Neural cell (in vitro differentiated cells): Measurements from ENCODE around the gene CPNE4. TPM values are rescaled to one million over a fixed set of nuclear protein-coding genes. Genes with fewer than 3 reads are reported as not detected.

ENCODE experiments used
- H2AFZ ChIP-seq: fragments of 200-600, 300-800 bp; sonication (generic), shearing (Covaris generic); 2 replicates; pipeline ENCODE4 v1.6.0; 2014; ENCODE audit warnings: low read depth, mild to moderate bottlenecking, antibody characterized with exemption, low read length, moderate library complexity
- H3F3A ChIP-seq: fragments of 200-600 bp; shearing (Covaris generic); 2 replicates; pipeline ENCODE4 v1.6.1; 2016; ENCODE audit warnings: mild to moderate bottlenecking, moderate library complexity, mixed read lengths, antibody characterized with exemption, low read length; ENCODE audit not compliant: insufficient read depth, poor library complexity, severe bottlenecking
- H3K27ac ChIP-seq: fragments of 200-600, 300-800 bp; sonication (generic), shearing (Covaris generic); 2 replicates; pipeline ENCODE4 v1.5.1; 2014; ENCODE audit warnings: mild to moderate bottlenecking, low read length, moderate library complexity
- H3K27me3 ChIP-seq: fragments of 300-800, 200-600 bp; sonication (generic), shearing (Covaris generic); 2 replicates; pipeline ENCODE4 v1.6.0; 2014; ENCODE audit warnings: mild to moderate bottlenecking, low read depth, low read length, moderate library complexity; ENCODE audit not compliant: insufficient read depth
- H3K36me3 ChIP-seq: fragments of 300-800, 200-600 bp; sonication (generic), shearing (Covaris generic); 2 replicates; pipeline ENCODE4 v1.5.1; 2014; ENCODE audit warnings: mild to moderate bottlenecking, antibody characterized with exemption, low read length, moderate library complexity; ENCODE audit not compliant: insufficient read depth
- H3K4me2 ChIP-seq: fragments of 300-800, 200-600 bp; sonication (generic), shearing (Covaris generic); 2 replicates; pipeline ENCODE4 v1.6.0; 2014; ENCODE audit warnings: mild to moderate bottlenecking, low read length
- H3K4me3 ChIP-seq: fragments of 300-800, 200-600 bp; sonication (generic), shearing (Covaris generic); 2 replicates; pipeline ENCODE4 v1.5.1; 2014; ENCODE audit warnings: mild to moderate bottlenecking, low read length, moderate library complexity
- H3K79me2 ChIP-seq: fragments of 200-600 bp; shearing (Covaris generic); replicated peaks from 2 replicates; pipeline ENCODE4 v1.6.0; 2014; ENCODE audit warnings: mild to moderate bottlenecking, low read length, moderate library complexity; ENCODE audit not compliant: insufficient read depth
- H3K9ac ChIP-seq: fragments of 300-800, 200-600 bp; sonication (generic), shearing (Covaris generic); 2 replicates; pipeline ENCODE4 v1.6.1; 2016; ENCODE audit warnings: mild to moderate bottlenecking, low read length, mixed read lengths
- H3K9me2 ChIP-seq: fragments of 200-600 bp; shearing (Covaris generic); 2 replicates; pipeline ENCODE4 v1.6.1; 2016; ENCODE audit warnings: mild to moderate bottlenecking, low read length, mixed read lengths; ENCODE audit not compliant: insufficient read depth
- H3K9me3 ChIP-seq: fragments of 200-600, 300-800 bp; sonication (generic), shearing (Covaris generic); 2 replicates; pipeline ENCODE4 v1.6.1; 2016; ENCODE audit warnings: mild to moderate bottlenecking, mixed run types, low read length, moderate library complexity, mixed read lengths
- H4K20me1 ChIP-seq: fragments of 200-600 bp; shearing (Covaris generic); 2 replicates; pipeline ENCODE4 v1.6.1; 2016; ENCODE audit warnings: mild to moderate bottlenecking, mixed run types; ENCODE audit not compliant: insufficient read depth
- CTCF ChIP-seq: fragments of 450-650 bp; IDR thresholded peaks from 2 replicates; pipeline ENCODE4 v1.5.1; 2014; ENCODE audit warnings: antibody characterized with exemption, mild to moderate bottlenecking, moderate library complexity; ENCODE audit not compliant: poor library complexity, severe bottlenecking
- EP300 ChIP-seq: fragments of 450-650 bp; conservative IDR thresholded peaks from 2 replicates; pipeline ENCODE4 v1.6.1; 2014; ENCODE audit warnings: antibody characterized with exemption, mild to moderate bottlenecking, moderate library complexity; ENCODE audit not compliant: poor library complexity, severe bottlenecking
- EZH2 ChIP-seq: fragments of 200-600, 300-800 bp; shearing (Covaris generic), sonication (generic); IDR thresholded peaks from 2 replicates; pipeline ENCODE4 v1.6.1; 2014; ENCODE audit warnings: antibody characterized with exemption, low read length, borderline replicate concordance, mild to moderate bottlenecking; ENCODE audit not compliant: insufficient read depth, poor library complexity, severe bottlenecking
- MXI1 ChIP-seq: fragments of 450-650 bp; conservative IDR thresholded peaks from 2 replicates; pipeline ENCODE4 v1.6.1; 2014; ENCODE audit warnings: antibody characterized with exemption, mild to moderate bottlenecking; ENCODE audit not compliant: poor library complexity, severe bottlenecking
- POLR2AphosphoS5 ChIP-seq: IDR thresholded peaks from 2 replicates; pipeline ENCODE4 v1.6.1; 2012
- RAD21 ChIP-seq: fragments of 450-650 bp; conservative IDR thresholded peaks from 2 replicates; pipeline ENCODE4 v1.6.1; 2014; ENCODE audit warnings: antibody characterized with exemption, mild to moderate bottlenecking, moderate library complexity
- REST ChIP-seq: IDR thresholded peaks from 2 replicates; pipeline ENCODE4 v1.6.1; 2012; ENCODE audit warnings: borderline replicate concordance
- SMC3 ChIP-seq: fragments of 450-650 bp; conservative IDR thresholded peaks from 2 replicates; pipeline ENCODE4 v1.6.1; 2014; ENCODE audit warnings: antibody characterized with exemption, mild to moderate bottlenecking, moderate library complexity; ENCODE audit not compliant: poor library complexity
- TAF1 ChIP-seq: IDR thresholded peaks from 2 replicates; pipeline ENCODE4 v1.6.1; 2012; ENCODE audit warnings: low read depth
- polyA plus RNA-seq: library from polyadenylated mRNA; depleted of rRNA; stranded (reverse); fragments of >200 nt; gene quantifications from 2 replicates; pipeline ENCODE4 v1.2.3, GENCODE V29; 2014

The CPNE4 gene
- polyA plus RNA-seq, 1 donor from 2014 or later = 0.59 TPM

- TF ChIP-seq CTCF (no peak), RAD21 (no peak), MXI1 (no peak), EP300 (no peak), SMC3 (no peak), EZH2 (no peak), TAF1 (no peak), REST (no peak), POLR2AphosphoS5 (no peak)
- Histone ChIP-seq H3K27me3 (no peaks in the 10 kb centered on the region), H3K4me3 (no peak overlapping the region), H3K9me2 (no peaks in the 10 kb centered on the region), H2AFZ (no peak overlapping the region), H4K20me1 (no peaks in the 10 kb centered on the region), H3K9me3 (no peaks in the 10 kb centered on the region), H3K36me3 (no peaks in the 10 kb centered on the region), H3K27ac (no peak overlapping the region), H3F3A (no peaks in the 10 kb centered on the region), H3K9ac (no peak overlapping the region), H3K4me2 (no peak overlapping the region), H3K79me2 (no peaks in the 10 kb centered on the region)
Observed at GRCh38 chr3:131933665-131934064, 101.1 kb downstream of the CPNE4 start.

GRCh38 chr3:131928593-131928992 lies 106.2 kb downstream of the CPNE4 start:
- Histone ChIP-seq H3K27ac (no peak overlapping the region), H3K79me2 (no peaks in the 10 kb centered on the region), H3K4me3 (no peak overlapping the region), H3K36me3 (no peaks in the 10 kb centered on the region), H3K9me3 (no peaks in the 10 kb centered on the region), H3F3A (no peaks in the 10 kb centered on the region), H3K9ac (no peak overlapping the region), H4K20me1 (no peaks in the 10 kb centered on the region), H3K4me2 (no peak overlapping the region), H3K9me2 (no peaks in the 10 kb centered on the region), H2AFZ (no peak overlapping the region), H3K27me3 (no peaks in the 10 kb centered on the region)
- no peak for TF ChIP-seq TAF1
- no peak for TF ChIP-seq RAD21
- no peak for TF ChIP-seq SMC3
- no peak for TF ChIP-seq CTCF
- no peak for TF ChIP-seq POLR2AphosphoS5
- TF ChIP-seq REST = no peak
- no peak for TF ChIP-seq EZH2
- TF ChIP-seq EP300 = no peak
- TF ChIP-seq MXI1 = no peak
